GM12878 (cell line): ENCODE data around the gene UBE3D. TPM values are rescaled to one million over a fixed set of nuclear protein-coding genes. Genes with fewer than 3 reads are reported as not detected.

ENCODE experiments used
- ATAC-seq: fragments of 200-7000 bp; cut with Tn5 transposase; 3 replicates; pipeline ENCODE4 v1.9.1; 2020; ENCODE audit warnings: mild to moderate bottlenecking, moderate library complexity
- Bru-seq: library from RNA; stranded (reverse); fragments of 400-500 nt; gene quantifications from one replicate; lab custom pipeline; 2021; lab: Mats Ljungman, UMichigan
- BruChase-seq, 2 experiments: library from RNA; stranded (reverse); fragments of 400-500 nt; gene quantifications; one replicate each; lab custom pipeline; 2021; lab: Mats Ljungman, UMichigan
- BruUV-seq: library from RNA; stranded (reverse); fragments of 400-500 nt; replicated peaks from 2 replicates; lab custom pipeline; 2021; lab: Mats Ljungman, UMichigan
- CTCF ChIA-PET: fragments of 300-600 bp; sonication (Branson Sonifier 250); formaldehyde crosslinking; extraction: SDS; loops from one replicate; lab custom pipeline; 2021; ENCODE audit warnings: inconsistent platforms; lab: Yijun Ruan, JAX
- POLR2A ChIA-PET: fragments of 350-600 bp; formaldehyde crosslinking; extraction: SDS; loops from one replicate; lab custom pipeline; 2021; ENCODE audit warnings: inconsistent platforms; lab: Charles Lee
- RAD21 ChIA-PET: fragments of 300-600 bp; sonication (Branson Sonifier 250); formaldehyde crosslinking; loops from one replicate; lab custom pipeline; 2023; ENCODE audit warnings: antibody characterized with exemption; ENCODE audit not compliant: unreplicated experiment; lab: Charles Lee
- SMC1A ChIA-PET: fragments of 300-600 bp; sonication (Branson Sonifier 250); formaldehyde crosslinking; loops from one replicate; lab custom pipeline; 2023; ENCODE audit not compliant: unreplicated experiment, uncharacterized antibody; lab: Charles Lee
- DNase-seq: peaks from one replicate; pipeline ENCODE4 v3.0.0-alpha.2; 2011; ENCODE audit warnings: low read depth, low spot score
- FAIRE-seq: peaks from 3 replicates; lab custom pipeline; 2011; peaks lifted over from hg19 to GRCh38; lab: Jason Lieb, UNC
- H2AFZ ChIP-seq: 2 replicates; pipeline ENCODE4 v1.6.0; 2011; ENCODE audit warnings: low read depth, low read length, control low read depth; ENCODE audit not compliant: control insufficient read depth
- H3K27ac ChIP-seq: 2 replicates; pipeline ENCODE4 v1.5.1; 2011; ENCODE audit warnings: control low read depth; ENCODE audit not compliant: control insufficient read depth, insufficient read depth
- H3K27me3 ChIP-seq, 2 experiments: replicated peaks in 1 of 2; 2 replicates each; pipeline versions ENCODE4 v1.6.0 to v1.6.1; 2011; ENCODE audit warnings: low read length in 1 of 2; ENCODE audit not compliant: control insufficient read depth in 2 of 2, insufficient read depth in 2 of 2
- H3K36me3 ChIP-seq, 2 experiments: 2 replicates each; pipeline ENCODE4 v1.5.1; 2011; ENCODE audit warnings: low read length in 1 of 2; ENCODE audit not compliant: control insufficient read depth in 2 of 2, insufficient read depth in 2 of 2
- H3K4me1 ChIP-seq: 2 replicates; pipeline ENCODE4 v1.6.1; 2011; ENCODE audit warnings: mild to moderate bottlenecking, low read length, moderate library complexity, mixed read lengths; ENCODE audit not compliant: control insufficient read depth, insufficient read depth
- H3K4me2 ChIP-seq: 2 replicates; pipeline ENCODE4 v1.6.0; 2011; ENCODE audit warnings: control low read depth; ENCODE audit not compliant: control insufficient read depth, insufficient read depth
- H3K4me3 ChIP-seq: fragments of 200-600 bp; sonication (generic); 2 replicates; pipeline ENCODE4 v1.5.1; 2016
- H3K79me2 ChIP-seq: 2 replicates; pipeline ENCODE4 v1.6.0; 2011; ENCODE audit warnings: low read length; ENCODE audit not compliant: control insufficient read depth, insufficient read depth
- H3K9ac ChIP-seq: 2 replicates; pipeline ENCODE4 v1.8.0; 2011; ENCODE audit warnings: low read length, control low read depth, mixed read lengths; ENCODE audit not compliant: control insufficient read depth, insufficient read depth
- H3K9me3 ChIP-seq: replicated peaks from 3 replicates; pipeline ENCODE4 v1.5.1; 2011; ENCODE audit warnings: mild to moderate bottlenecking, low read length; ENCODE audit not compliant: control insufficient read depth, insufficient read depth
- H4K20me1 ChIP-seq: 2 replicates; pipeline ENCODE4 v1.6.0; 2011; ENCODE audit not compliant: control insufficient read depth, insufficient read depth
- CHD2 ChIP-seq: IDR thresholded peaks from 2 replicates; pipeline ENCODE4 v1.6.1; 2011; ENCODE audit warnings: low read depth, low read length, improper control_type of control experiment, borderline replicate concordance
- ESRRA ChIP-seq: IDR thresholded peaks from 2 replicates; pipeline ENCODE4 v1.6.1; 2012; ENCODE audit warnings: mild to moderate bottlenecking, low read length, improper control_type of control experiment
- NFYA ChIP-seq: IDR thresholded peaks from 2 replicates; pipeline ENCODE4 v1.6.1; 2011; ENCODE audit warnings: low read depth, mild to moderate bottlenecking, low read length, improper control_type of control experiment, borderline replicate concordance
- POLR2AphosphoS5 ChIP-seq: IDR thresholded peaks from 2 replicates; pipeline ENCODE4 v1.6.1; 2011; ENCODE audit warnings: mild to moderate bottlenecking, low read length, inconsistent platforms
- RBBP5 ChIP-seq: fragments of 200-600 bp; sonication (generic); conservative IDR thresholded peaks from 2 replicates; pipeline ENCODE4 v1.6.1; 2016
- SRF ChIP-seq, 2 experiments: IDR thresholded peaks; 2 replicates each; pipeline ENCODE4 v1.6.1; 2011; ENCODE audit warnings: low read depth in 2 of 2, low read length in 2 of 2, mild to moderate bottlenecking in 1 of 2, moderate library complexity in 1 of 2
- WGBS: methylation state at CpG from one replicate; pipeline ENCODE4 v1.1.6; 2016; ENCODE audit warnings: low lambda C conversion rate; ENCODE audit not compliant: insufficient replicate concordance, insufficient coverage; ENCODE audit errors: missing lambda C conversion rate; 5-methylcytosine and 5-hydroxymethylcytosine counted together
- in situ Hi-C: fragments of 300-500 bp; cut with MboI; formaldehyde crosslinking; loops from 9 replicates; pipeline ENCODE4 v1.14.3; 2018; ENCODE audit warnings: mixed read lengths
- intact Hi-C: fragments of 100-400 bp; cut with micrococcal nuclease; formaldehyde crosslinking; loops from one replicate; pipeline ENCODE4 v1.14.2; 2022; ENCODE audit not compliant: unreplicated experiment
- long read RNA-seq, 2 experiments: library from polyadenylated mRNA; unstranded; transcript quantifications; one replicate each; pipeline ENCODE4 v2.0.0, GENCODE V29; 2019 to 2020
- polyA minus RNA-seq, 3 experiments: library from RNA; depleted of rRNA, polyadenylated mRNA; stranded (reverse); fragments of >200 nt; gene quantifications; 2 replicates each; pipeline ENCODE4 v1.2.3, GENCODE V29; 2011
- polyA plus RNA-seq, 11 experiments: library from polyadenylated mRNA; depleted of rRNA in 4 of 11; unstranded in 6 of 11; stranded (reverse) in 5 of 11; fragments of >200 nt; fragmentation: Nextera tagmentation in 4 of 11; fragmentation: Illumina TruSeq in 1 of 11; extraction: Ambion mirVana in 4 of 11; extraction: Trizol in 1 of 11; gene quantifications; 1 replicate in 1 of 11; 2 replicates in 10 of 11; pipeline versions ENCODE4 v1.2.1 to v1.2.3, GENCODE V29; 2011 to 2016; ENCODE audit warnings: inconsistent platforms in 2 of 11, missing spikeins in 2 of 11, low read depth in 1 of 11
- total RNA-seq, 4 experiments: library from RNA; depleted of rRNA in 3 of 4; stranded (reverse); fragments of >200 nt in 3 of 4; fragmentation: Illumina TruSeq in 1 of 4; extraction: Trizol in 1 of 4; gene quantifications; 2 replicates each; pipeline versions ENCODE4 v1.2.1 to v1.2.3, GENCODE V29; 2013 to 2021
- TF ChIP-seq, protein P1 (sequence below): IDR thresholded peaks from 2 replicates; pipeline ENCODE4 v1.6.1; 2012; ENCODE audit warnings: mild to moderate bottlenecking, low read depth, low read length
- TF ChIP-seq, protein P2 (sequence below): fragments of 450-650 bp; conservative IDR thresholded peaks from 2 replicates; pipeline ENCODE4 v1.6.1; 2017; ENCODE audit warnings: mild to moderate bottlenecking, moderate library complexity

UBE3D gene, protein sequence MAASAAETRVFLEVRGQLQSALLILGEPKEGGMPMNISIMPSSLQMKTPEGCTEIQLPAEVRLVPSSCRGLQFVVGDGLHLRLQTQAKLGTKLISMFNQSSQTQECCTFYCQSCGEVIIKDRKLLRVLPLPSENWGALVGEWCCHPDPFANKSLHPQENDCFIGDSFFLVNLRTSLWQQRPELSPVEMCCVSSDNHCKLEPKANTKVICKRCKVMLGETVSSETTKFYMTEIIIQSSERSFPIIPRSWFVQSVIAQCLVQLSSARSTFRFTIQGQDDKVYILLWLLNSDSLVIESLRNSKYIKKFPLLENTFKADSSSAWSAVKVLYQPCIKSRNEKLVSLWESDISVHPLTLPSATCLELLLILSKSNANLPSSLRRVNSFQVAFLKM
- 55.4 and 58.6 TPM in 2 replicates for total RNA-seq (2013; cell fraction: nucleolus; rRNA removed)
- total RNA-seq (2014; rRNA removed), result 9.0 TPM in 2 replicates
- 7.5 and 8.3 TPM in 2 replicates for total RNA-seq (2014; rRNA removed; fragmentation: Illumina TruSeq; extraction: Trizol)
- 5.6 and 6.2 TPM in 2 replicates for total RNA-seq (2021)
- 2.5 TPM for polyA plus RNA-seq (2011; ENCODE audit: low read depth)
- polyA plus RNA-seq (2011; rRNA removed), result 8.4 and 11.0 TPM in 2 replicates
- 4.1 and 4.4 TPM in 2 replicates for polyA plus RNA-seq (2011; cell fraction: cytosol; rRNA removed)
- polyA plus RNA-seq (2011; cell fraction: nucleus; rRNA removed), result 7.2 and 7.5 TPM in 2 replicates
- polyA plus RNA-seq (2012), result 2.5 and 2.7 TPM in 2 replicates
- polyA plus RNA-seq (2014; fragmentation: Illumina TruSeq; extraction: Trizol), result 4.3 and 5.6 TPM in 2 replicates
- 1 to 10 TPM; 5.8 to 7.5 TPM for polyA plus RNA-seq (2014; fragmentation: Nextera tagmentation; extraction: Ambion mirVana)
- polyA plus RNA-seq (2014; rRNA removed), result 4.4 and 5.1 TPM in 2 replicates
- polyA plus RNA-seq (2016; fragmentation: Nextera tagmentation; extraction: Ambion mirVana), result 1 to 10 TPM; 7.9 to 8.5 TPM
- polyA minus RNA-seq (2011; rRNA and poly(A)+ RNA removed), result 8.3 and 9.6 TPM in 2 replicates
- 3.1 and 3.7 TPM in 2 replicates for polyA minus RNA-seq (2011; cell fraction: cytosol; rRNA and poly(A)+ RNA removed)
- 15.5 and 27.9 TPM in 2 replicates for polyA minus RNA-seq (2011; cell fraction: nucleus; rRNA and poly(A)+ RNA removed)
- Bru-seq, nascent RNA, result percentile 58 among the genes with signal in this experiment
- percentile 60 among the genes with signal in this experiment for BruChase-seq, experiment 1, labeled RNA remaining after a 6-hour chase
- BruChase-seq, experiment 2, labeled RNA remaining after a 2-hour chase, result percentile 67 among the genes with signal in this experiment
- long read RNA-seq, experiment 1, transcript UBE3D-203 (10 exons, 1,917 nt), result major isoform, 9 of 10 reads
- long read RNA-seq, experiment 1, partial matches to known transcripts, result 1 of 10 reads
- long read RNA-seq, experiment 1, other reads (novel, unspliced or antisense), result 0 of 10 reads
- long read RNA-seq, experiment 2, transcript UBE3D-203 (10 exons, 1,917 nt), result major isoform, 43 of 63 reads
- long read RNA-seq, experiment 2, partial matches to known transcripts, result 2 of 63 reads
- long read RNA-seq, experiment 2, other reads (novel, unspliced or antisense), result 17 of 63 reads

DNA sequence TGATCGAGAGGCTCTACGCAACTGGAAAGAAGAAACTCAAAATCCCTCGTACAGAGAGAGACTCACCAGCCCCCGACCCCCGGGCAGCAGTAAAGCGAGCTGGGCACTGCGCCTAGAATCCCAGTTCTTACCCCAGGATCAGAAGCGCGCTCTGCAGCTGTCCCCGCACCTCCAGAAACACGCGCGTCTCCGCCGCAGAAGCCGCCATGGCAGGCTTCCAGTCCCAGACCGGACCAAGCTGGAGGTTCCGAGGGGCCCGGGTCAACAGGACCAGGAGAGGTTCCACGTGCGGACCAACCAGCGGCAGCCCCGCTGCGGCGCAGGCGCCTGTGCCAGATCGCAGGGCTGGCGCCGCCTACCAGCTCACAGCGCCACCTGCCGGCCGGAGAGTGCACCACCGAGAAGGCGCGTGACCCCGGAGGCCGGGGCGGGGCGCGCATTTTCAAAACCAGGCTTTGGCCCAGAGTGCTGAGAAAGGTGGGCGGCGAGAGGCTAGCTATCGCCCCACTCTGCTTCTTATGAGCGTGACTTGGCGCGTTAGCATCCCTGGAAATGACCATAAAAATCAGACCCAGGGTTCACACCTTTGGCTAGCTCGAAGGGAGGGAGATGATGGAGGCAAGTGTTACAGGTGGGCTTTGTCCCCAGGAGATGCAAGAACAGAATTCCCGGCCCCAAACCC, at the start of gene UBE3D:
UBE3D (minus strand) TSS at position 331 of the 682 bp plus-strand sequence; CDS start at position 208, 123 bp downstream.
- H3K79me2 ChIP-seq, result peaks cover 25% of the 10 kb centered on the region
- intact Hi-C loops (loop anchor here (2.0 to 10.0 kb wide), 6 partner anchors 53 to 701 kb away; partner anchors contain the start of genes ME1, PGM3, RWDD2A and TPBG), in situ Hi-C loops (loop anchor here (5.0 to 10.0 kb wide), 2 partner anchors 359 to 452 kb away; no protein-coding TSS in a partner anchor)
- ATAC-seq (peak; percentile 77), FAIRE-seq (no peak), DNase-seq (no peak)
- H2AFZ ChIP-seq, result peak within 1 kb of the TSS; percentile 96
- peak within 1 kb of the TSS; percentile 76 for H3K4me2 ChIP-seq
- peak within 1 kb of the TSS; percentile 77 for H3K9ac ChIP-seq
- H3K9me3 ChIP-seq, result no peaks in the 10 kb centered on the region
- POLR2A ChIA-PET, result interaction anchor here (0.6 to 4.3 kb wide), 8 partner anchors 52 to 819 kb away, joined by 3 to 34 read pairs (median 3); partner anchors contain the start of gene IBTK
- H3K27ac ChIP-seq, result peak within 1 kb of the TSS; percentile 55
- CTCF ChIA-PET, result interaction anchor here (0.6 to 12.2 kb wide), 64 partner anchors 9 to 1162 kb away, joined by 3 to 635 read pairs (median 6); partner anchors contain the start of genes CEP162, IBTK, ME1 and PGM3
- H3K27me3 ChIP-seq, result no peaks in the 10 kb centered on the region
- H3K36me3 ChIP-seq, result no peaks in the 10 kb centered on the region; a peak in 1 of 4 replicates
- peak within 1 kb of the TSS; percentile 79 for H3K4me3 ChIP-seq
- under 1% methylated on average over 48 of the region's 48 CpGs for WGBS
- SMC1A ChIA-PET, result interaction anchor here (0.6 to 10.4 kb wide), 37 partner anchors 10 to 794 kb away, joined by 3 to 277 read pairs (median 7); partner anchors contain the start of genes PGM3, PRSS35 and RWDD2A
- no peaks in the 10 kb centered on the region for H4K20me1 ChIP-seq
- RAD21 ChIA-PET, result interaction anchor here (0.8 to 8.6 kb wide), 21 partner anchors 8 to 818 kb away, joined by 3 to 215 read pairs (median 5); partner anchors contain the start of genes IBTK, PGM3, PRSS35 and RWDD2A
- peaks cover 3% of the 10 kb centered on the region for H3K4me1 ChIP-seq
- BruUV-seq, result no TSS peak
- TF ChIP-seq SRF (IDR thresholded peaks at IDR 0.05; ENCODE audit: low read depth in 2 of 2, low read length in 2 of 2) (0 out of 4 replicates have a peak, but pooled peaks of 1 of the 2 experiments have one; percentile 21), RBBP5 (no peak), ESRRA (no peak), NFYA (no peak), POLR2AphosphoS5 (peak; percentile 64; the same call in 1 of the 2 replicates), CHD2 (no peak)
- TF ChIP-seq, protein P1, sequence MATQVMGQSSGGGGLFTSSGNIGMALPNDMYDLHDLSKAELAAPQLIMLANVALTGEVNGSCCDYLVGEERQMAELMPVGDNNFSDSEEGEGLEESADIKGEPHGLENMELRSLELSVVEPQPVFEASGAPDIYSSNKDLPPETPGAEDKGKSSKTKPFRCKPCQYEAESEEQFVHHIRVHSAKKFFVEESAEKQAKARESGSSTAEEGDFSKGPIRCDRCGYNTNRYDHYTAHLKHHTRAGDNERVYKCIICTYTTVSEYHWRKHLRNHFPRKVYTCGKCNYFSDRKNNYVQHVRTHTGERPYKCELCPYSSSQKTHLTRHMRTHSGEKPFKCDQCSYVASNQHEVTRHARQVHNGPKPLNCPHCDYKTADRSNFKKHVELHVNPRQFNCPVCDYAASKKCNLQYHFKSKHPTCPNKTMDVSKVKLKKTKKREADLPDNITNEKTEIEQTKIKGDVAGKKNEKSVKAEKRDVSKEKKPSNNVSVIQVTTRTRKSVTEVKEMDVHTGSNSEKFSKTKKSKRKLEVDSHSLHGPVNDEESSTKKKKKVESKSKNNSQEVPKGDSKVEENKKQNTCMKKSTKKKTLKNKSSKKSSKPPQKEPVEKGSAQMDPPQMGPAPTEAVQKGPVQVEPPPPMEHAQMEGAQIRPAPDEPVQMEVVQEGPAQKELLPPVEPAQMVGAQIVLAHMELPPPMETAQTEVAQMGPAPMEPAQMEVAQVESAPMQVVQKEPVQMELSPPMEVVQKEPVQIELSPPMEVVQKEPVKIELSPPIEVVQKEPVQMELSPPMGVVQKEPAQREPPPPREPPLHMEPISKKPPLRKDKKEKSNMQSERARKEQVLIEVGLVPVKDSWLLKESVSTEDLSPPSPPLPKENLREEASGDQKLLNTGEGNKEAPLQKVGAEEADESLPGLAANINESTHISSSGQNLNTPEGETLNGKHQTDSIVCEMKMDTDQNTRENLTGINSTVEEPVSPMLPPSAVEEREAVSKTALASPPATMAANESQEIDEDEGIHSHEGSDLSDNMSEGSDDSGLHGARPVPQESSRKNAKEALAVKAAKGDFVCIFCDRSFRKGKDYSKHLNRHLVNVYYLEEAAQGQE, result no peak
- TF ChIP-seq, protein P2, sequence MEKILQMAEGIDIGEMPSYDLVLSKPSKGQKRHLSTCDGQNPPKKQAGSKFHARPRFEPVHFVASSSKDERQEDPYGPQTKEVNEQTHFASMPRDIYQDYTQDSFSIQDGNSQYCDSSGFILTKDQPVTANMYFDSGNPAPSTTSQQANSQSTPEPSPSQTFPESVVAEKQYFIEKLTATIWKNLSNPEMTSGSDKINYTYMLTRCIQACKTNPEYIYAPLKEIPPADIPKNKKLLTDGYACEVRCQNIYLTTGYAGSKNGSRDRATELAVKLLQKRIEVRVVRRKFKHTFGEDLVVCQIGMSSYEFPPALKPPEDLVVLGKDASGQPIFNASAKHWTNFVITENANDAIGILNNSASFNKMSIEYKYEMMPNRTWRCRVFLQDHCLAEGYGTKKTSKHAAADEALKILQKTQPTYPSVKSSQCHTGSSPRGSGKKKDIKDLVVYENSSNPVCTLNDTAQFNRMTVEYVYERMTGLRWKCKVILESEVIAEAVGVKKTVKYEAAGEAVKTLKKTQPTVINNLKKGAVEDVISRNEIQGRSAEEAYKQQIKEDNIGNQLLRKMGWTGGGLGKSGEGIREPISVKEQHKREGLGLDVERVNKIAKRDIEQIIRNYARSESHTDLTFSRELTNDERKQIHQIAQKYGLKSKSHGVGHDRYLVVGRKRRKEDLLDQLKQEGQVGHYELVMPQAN, result peak; percentile 76; the same call in 1 of the 2 replicates
